ENCODE measurements around the gene RNPEP.

Gene RNPEP

GRCh38 chr1:202009326-202010179 is 27.1 kb downstream of the RNPEP start:
- Histone ChIP-seq H3K9me2 (ENCODE audit: low read depth, low read length) (no peaks in the 10 kb centered on the region), H3K4me1 (ENCODE audit: insufficient read depth, low read length, severe bottlenecking) (peaks cover 11% of the 10 kb centered on the region), H3K27ac (ENCODE audit: low read depth, low read length, poor library complexity, severe bottlenecking) (no peak overlapping the region), H4K20me1 (ENCODE audit: insufficient read depth, low read length) (no peaks in the 10 kb centered on the region), H3K27me3 (ENCODE audit: insufficient read depth, low read length) (no peaks in the 10 kb centered on the region), H3K9ac (ENCODE audit: low read length) (peak overlapping the region; percentile 15; the same call in 1 of the 2 replicates), H3F3A (ENCODE audit: insufficient read depth, low read length) (no peaks in the 10 kb centered on the region), H2AFZ (ENCODE audit: low read length) (no peak overlapping the region), H3K9me3 (ENCODE audit: low read length) (no peaks in the 10 kb centered on the region), H3K4me2 (ENCODE audit: low read length) (peak overlapping the region; percentile 28; the same call in 1 of the 2 replicates), H3K79me2 (ENCODE audit: insufficient read depth, low read length) (no peaks in the 10 kb centered on the region), H3K4me3 (ENCODE audit: low read depth, low read length, poor library complexity, severe bottlenecking) (peak overlapping the region; percentile 8), H3K36me3 (ENCODE audit: insufficient read depth, low read length) (no peaks in the 10 kb centered on the region)
- TF ChIP-seq EZH2 (IDR thresholded peaks at IDR 0.05; ENCODE audit: borderline replicate concordance, low read length) (no peak), CTCF (IDR thresholded peaks at IDR 0.05; ENCODE audit: low read length) (peak; percentile 90)

- Histone ChIP-seq H3K4me3 (ENCODE audit: low read depth, low read length, poor library complexity, severe bottlenecking) (peak within 1 kb of the TSS; percentile 8), H3K9ac (ENCODE audit: low read length) (peak within 1 kb of the TSS; percentile 15; the same call in 1 of the 2 replicates), H3K27ac (ENCODE audit: low read depth, low read length, poor library complexity, severe bottlenecking) (no peak within 1 kb of the TSS), H4K20me1 (ENCODE audit: insufficient read depth, low read length) (no peaks in the 10 kb centered on the region), H3K4me2 (ENCODE audit: low read length) (peak within 1 kb of the TSS; percentile 28; the same call in 1 of the 2 replicates), H3K27me3 (ENCODE audit: insufficient read depth, low read length) (no peaks in the 10 kb centered on the region), H3K4me1 (ENCODE audit: insufficient read depth, low read length, severe bottlenecking) (peaks cover 11% of the 10 kb centered on the region), H3K9me2 (ENCODE audit: low read depth, low read length) (no peaks in the 10 kb centered on the region), H3K79me2 (ENCODE audit: insufficient read depth, low read length) (no peaks in the 10 kb centered on the region), H3K9me3 (ENCODE audit: low read length) (no peaks in the 10 kb centered on the region), H3K36me3 (ENCODE audit: insufficient read depth, low read length) (no peaks in the 10 kb centered on the region), H2AFZ (ENCODE audit: low read length) (no peak within 1 kb of the TSS), H3F3A (ENCODE audit: insufficient read depth, low read length) (no peaks in the 10 kb centered on the region)
- TF ChIP-seq CTCF (IDR thresholded peaks at IDR 0.05; ENCODE audit: low read length) (no peak), EZH2 (IDR thresholded peaks at IDR 0.05; ENCODE audit: borderline replicate concordance, low read length) (no peak)
Observed at GRCh38 chr1:202010180-202011015, 27.9 kb downstream of the RNPEP start, which contains the start of gene ELF3. Gene ELF3, plus strand, starts transcription at chr1:202010587. Its CDS starts 550 bp downstream, at chr1:202011137.

GRCh38 chr1:202011994-202012393 is 29.5 kb downstream of the RNPEP start:
- H3K9me3 ChIP-seq (ENCODE audit: low read length) = no peaks in the 10 kb centered on the region
- no peak overlapping the region for H3K9ac ChIP-seq (ENCODE audit: low read length)
- no peak overlapping the region for H2AFZ ChIP-seq (ENCODE audit: low read length)
- 0 out of 2 replicates have a peak, but pooled peaks cover 3% of the 10 kb centered on the region for H3K27me3 ChIP-seq (ENCODE audit: insufficient read depth, low read length)
- no peak for TF ChIP-seq CTCF (IDR thresholded peaks at IDR 0.05; ENCODE audit: low read length)
- no peak for TF ChIP-seq EZH2 (IDR thresholded peaks at IDR 0.05; ENCODE audit: borderline replicate concordance, low read length)
- H3F3A ChIP-seq (ENCODE audit: insufficient read depth, low read length) = no peaks in the 10 kb centered on the region
- H3K4me2 ChIP-seq (ENCODE audit: low read length) = no peak overlapping the region
- no peaks in the 10 kb centered on the region for H4K20me1 ChIP-seq (ENCODE audit: insufficient read depth, low read length)
- no peaks in the 10 kb centered on the region for H3K79me2 ChIP-seq (ENCODE audit: insufficient read depth, low read length)
- H3K4me3 ChIP-seq (ENCODE audit: low read depth, low read length, poor library complexity, severe bottlenecking) = no peak overlapping the region
- no peaks in the 10 kb centered on the region for H3K9me2 ChIP-seq (ENCODE audit: low read depth, low read length)
- H3K4me1 ChIP-seq (ENCODE audit: insufficient read depth, low read length, severe bottlenecking) = peaks cover 11% of the 10 kb centered on the region
- H3K36me3 ChIP-seq (ENCODE audit: insufficient read depth, low read length) = no peaks in the 10 kb centered on the region
- H3K27ac ChIP-seq (ENCODE audit: low read depth, low read length, poor library complexity, severe bottlenecking) = no peak overlapping the region
